GM23338 (cell line): ENCODE results near the gene WNT2. TPM values are rescaled to one million over a fixed set of nuclear protein-coding genes. Genes with fewer than 3 reads are reported as not detected.

Experiments
- ATAC-seq: fragments of 200-7000 bp; cut with Tn5 transposase; 3 replicates; pipeline ENCODE4 v1.9.1; 2020
- DNase-seq: peaks from one replicate; pipeline ENCODE4 v3.0.0-alpha.2; 2015; ENCODE audit warnings: low spot score
- H2AFZ ChIP-seq: fragments of 200-600 bp; sonication (generic); 2 replicates; pipeline ENCODE4 v1.8.0; 2016; ENCODE audit warnings: antibody characterized with exemption, mild to moderate bottlenecking, moderate library complexity
- H3F3A ChIP-seq: fragments of 200-600 bp; sonication (generic); replicated peaks from 2 replicates; pipeline ENCODE4 v1.8.0; 2017; ENCODE audit warnings: antibody characterized with exemption, mixed run types, low read depth
- H3K27ac ChIP-seq: fragments of 200-600 bp; sonication (generic); 2 replicates; pipeline ENCODE4 v1.6.1; 2016; ENCODE audit warnings: low read depth
- H3K27me3 ChIP-seq: fragments of 200-600 bp; sonication (generic); 2 replicates; pipeline ENCODE4 v1.8.0; 2016; ENCODE audit warnings: mild to moderate bottlenecking, mixed run types, moderate library complexity; ENCODE audit not compliant: insufficient read depth
- H3K36me3 ChIP-seq: fragments of 200-600 bp; sonication (generic); 2 replicates; pipeline ENCODE4 v1.8.0; 2016; ENCODE audit warnings: mild to moderate bottlenecking; ENCODE audit not compliant: insufficient read depth
- H3K4me1 ChIP-seq: fragments of 200-600 bp; sonication (generic); 2 replicates; pipeline ENCODE4 v1.8.0; 2016; ENCODE audit warnings: mild to moderate bottlenecking, moderate library complexity; ENCODE audit not compliant: insufficient read depth
- H3K4me2 ChIP-seq: fragments of 200-600 bp; sonication (generic); 2 replicates; pipeline ENCODE4 v1.7.1; 2017; ENCODE audit warnings: mixed run types
- H3K4me3 ChIP-seq: fragments of 200-600 bp; sonication (generic); 2 replicates; pipeline ENCODE4 v1.6.1; 2016; ENCODE audit warnings: mixed run types
- H3K79me2 ChIP-seq: fragments of 200-600 bp; sonication (generic); replicated peaks from 2 replicates; pipeline ENCODE4 v1.8.0; 2017; ENCODE audit warnings: mild to moderate bottlenecking; ENCODE audit not compliant: insufficient read depth
- H3K9me2 ChIP-seq: fragments of 200-600 bp; sonication (generic); 2 replicates; pipeline ENCODE4 v1.8.0; 2017; ENCODE audit not compliant: insufficient read depth
- H4K20me1 ChIP-seq: fragments of 200-600 bp; sonication (generic); replicated peaks from 2 replicates; pipeline ENCODE4 v1.8.0; 2017; ENCODE audit warnings: mild to moderate bottlenecking; ENCODE audit not compliant: insufficient read depth
- H3K27ac Mint-ChIP-seq: 2 replicates; pipeline ENCODE4 v1.8.0; 2020; ENCODE audit warnings: inconsistent platforms, mild to moderate bottlenecking, moderate library complexity, mixed read lengths
- H3K27me3 Mint-ChIP-seq: 3 replicates; pipeline ENCODE4 v1.8.0; 2022; ENCODE audit warnings: low read depth, mild to moderate bottlenecking, moderate library complexity, mixed read lengths, inconsistent platforms; ENCODE audit not compliant: insufficient read depth, poor library complexity
- H3K36me3 Mint-ChIP-seq: 3 replicates; pipeline ENCODE4 v1.8.0; 2021; ENCODE audit warnings: low read depth, mild to moderate bottlenecking, inconsistent platforms, moderate library complexity, mixed read lengths
- H3K4me1 Mint-ChIP-seq: 3 replicates; pipeline ENCODE4 v1.8.0; 2020; ENCODE audit warnings: mild to moderate bottlenecking, inconsistent platforms, mixed read lengths
- H3K4me3 Mint-ChIP-seq: 3 replicates; pipeline ENCODE4 v1.8.0; 2021; ENCODE audit warnings: moderate library complexity, mild to moderate bottlenecking, inconsistent platforms, mixed read lengths
- H3K9me3 Mint-ChIP-seq: 3 replicates; pipeline ENCODE4 v1.8.0; 2020; ENCODE audit warnings: moderate library complexity, mild to moderate bottlenecking, inconsistent platforms, mixed read lengths
- CREB1 ChIP-seq: fragments of 250-450 bp; sonication (Bioruptor Pico); IDR thresholded peaks from 2 replicates; pipeline ENCODE4 v1.5.0; 2020; ENCODE audit warnings: low read depth, mild to moderate bottlenecking, moderate library complexity
- CTCF ChIP-seq, 2 experiments: fragments of 200-600 bp in 1 of 2; sonication (generic) in 1 of 2; conservative IDR thresholded peaks; 2 replicates each; pipeline versions ENCODE4 v1.5.1 to v1.6.1; 2016 to 2017; ENCODE audit warnings: antibody characterized with exemption in 2 of 2, low read depth in 2 of 2, mild to moderate bottlenecking in 2 of 2, moderate library complexity in 1 of 2
- EZH2 ChIP-seq: fragments of 200-600 bp; sonication (generic); IDR thresholded peaks from one replicate; pipeline ENCODE4 v1.8.0; 2017; ENCODE audit warnings: antibody characterized with exemption, mild to moderate bottlenecking, low read depth; ENCODE audit not compliant: unreplicated experiment
- EZH2phosphoT487 ChIP-seq: fragments of 200-600 bp; sonication (generic); IDR thresholded peaks from one replicate; pipeline ENCODE4 v1.8.1; 2018; ENCODE audit warnings: antibody characterized with exemption; ENCODE audit not compliant: unreplicated experiment
- JUNB ChIP-seq: IDR thresholded peaks from one replicate; pipeline ENCODE4 v1.6.1; 2016; ENCODE audit warnings: antibody characterized with exemption; ENCODE audit not compliant: unreplicated experiment
- NANOG ChIP-seq: IDR thresholded peaks from 2 replicates; pipeline ENCODE4 v1.6.1; 2016; ENCODE audit warnings: antibody characterized with exemption, borderline replicate concordance
- POLR2AphosphoS5 ChIP-seq: IDR thresholded peaks from 2 replicates; pipeline ENCODE4 v1.6.1; 2016; ENCODE audit warnings: antibody characterized with exemption, low read depth
- REST ChIP-seq: IDR thresholded peaks from one replicate; pipeline ENCODE4 v1.6.1; 2018; ENCODE audit warnings: antibody characterized with exemption; ENCODE audit not compliant: unreplicated experiment
- STAT1 ChIP-seq: IDR thresholded peaks from one replicate; pipeline ENCODE4 v1.6.1; 2016; ENCODE audit warnings: antibody characterized with exemption; ENCODE audit not compliant: unreplicated experiment
- ZNF331 ChIP-seq: fragments of 250-450 bp; sonication (Bioruptor Pico); IDR thresholded peaks from 2 replicates; pipeline ENCODE4 v1.5.0; 2020; ENCODE audit warnings: low read depth, mild to moderate bottlenecking, moderate library complexity
- ZNF462 ChIP-seq: fragments of 250-450 bp; sonication (Bioruptor Pico); IDR thresholded peaks from 2 replicates; pipeline ENCODE4 v1.5.0; 2020; ENCODE audit warnings: mild to moderate bottlenecking, moderate library complexity
- polyA plus RNA-seq: library from polyadenylated mRNA; unstranded; fragments of >200 nt; fragmentation: Nextera tagmentation; extraction: Ambion mirVana; gene quantifications from 2 replicates; pipeline ENCODE4 v1.2.1, GENCODE V29; 2016
- total RNA-seq: library from RNA; depleted of rRNA; stranded (reverse); fragments of >200 nt; shearing (Covaris generic); gene quantifications from 2 replicates; pipeline ENCODE4 v1.2.3, GENCODE V29; 2014

The WNT2 gene
- total and polyA plus RNA-seq, 2 experiments from 2014 or later, result not detected

DNA sequence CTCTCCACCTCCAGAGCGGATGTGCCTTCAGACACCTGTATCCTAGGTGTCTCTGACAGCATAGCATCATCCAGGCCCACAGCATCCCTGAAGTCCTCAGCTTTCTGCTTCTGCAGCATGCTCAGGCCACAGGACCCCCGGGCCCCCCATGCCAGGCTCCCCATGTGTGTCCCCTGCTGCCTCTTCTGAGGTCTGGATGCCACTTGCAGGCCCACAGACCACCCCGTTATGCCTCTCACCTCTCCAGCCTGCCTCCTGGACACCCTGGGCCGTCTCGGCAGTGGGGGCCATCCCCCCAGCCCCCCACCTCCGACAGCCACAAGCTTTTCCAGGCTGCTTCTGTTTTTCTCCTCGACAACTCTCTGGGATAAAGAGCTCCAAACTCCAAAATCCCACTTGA is 84.4 kb downstream of the WNT2 start:
- TF ChIP-seq ZNF331 (no peak), REST (no peak), STAT1 (no peak), NANOG (no peak)

DNA sequence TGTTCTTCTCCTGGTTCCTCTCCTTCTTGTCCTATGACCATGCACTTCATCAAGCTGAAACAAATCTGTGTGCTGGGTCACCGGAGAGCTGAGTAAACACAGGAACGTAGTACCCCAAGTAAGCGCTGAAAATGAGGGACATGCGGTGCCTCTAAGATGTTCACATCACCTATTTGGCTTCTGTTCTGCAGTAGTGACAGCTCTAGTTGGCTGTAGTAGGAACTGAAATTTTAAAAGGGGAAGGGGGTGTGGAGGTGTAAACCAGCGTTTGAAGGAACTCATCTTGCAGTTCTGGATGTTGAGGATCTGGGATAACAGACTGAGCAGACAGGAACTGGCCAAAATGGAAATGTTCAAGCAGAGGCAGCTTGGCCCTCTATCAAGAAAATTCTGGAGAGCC is 85.2 kb downstream of the WNT2 start:
- no peak overlapping the region for H3K27ac ChIP-seq
- no peaks in the 10 kb centered on the region for H3K79me2 ChIP-seq
- ATAC-seq (no peak), DNase-seq (no peak)
- H3K27me3 Mint-ChIP-seq, result no peaks in the 10 kb centered on the region
- H3K36me3 ChIP-seq, result no peaks in the 10 kb centered on the region
- no peak overlapping the region for H3K4me3 Mint-ChIP-seq
- no peak overlapping the region for H2AFZ ChIP-seq
- peaks cover 9% of the 10 kb centered on the region for H3K9me2 ChIP-seq
- TF ChIP-seq CREB1 (CRISPR knock-in tag), result no peak
- no peak for TF ChIP-seq EZH2phosphoT487
- no peak for TF ChIP-seq JUNB
- TF ChIP-seq CTCF (conservative IDR thresholded peaks at IDR 0.05; ENCODE audit: low read depth in 2 of 2), result no peak
- no peak for TF ChIP-seq NANOG
- no peak for TF ChIP-seq STAT1
- no peak for TF ChIP-seq EZH2
- no peak for TF ChIP-seq POLR2AphosphoS5
- no peak for TF ChIP-seq ZNF462 (CRISPR knock-in tag)
- TF ChIP-seq ZNF331, result no peak
- H3K36me3 Mint-ChIP-seq, result no peaks in the 10 kb centered on the region
- H3K9me3 Mint-ChIP-seq, result 0 out of 3 replicates have a peak, but pooled peaks cover 2% of the 10 kb centered on the region
- no peak overlapping the region for H3K4me3 ChIP-seq
- H3K27ac Mint-ChIP-seq, result no peak overlapping the region
- no peaks in the 10 kb centered on the region for H3F3A ChIP-seq
- H3K27me3 ChIP-seq, result no peaks in the 10 kb centered on the region
- H3K4me1 Mint-ChIP-seq, result no peaks in the 10 kb centered on the region
- H3K4me2 ChIP-seq, result no peak overlapping the region
- no peaks in the 10 kb centered on the region for H3K4me1 ChIP-seq
- no peaks in the 10 kb centered on the region for H4K20me1 ChIP-seq

More for the DNA sequence above, 84.4 kb downstream of the WNT2 start:
- no peak overlapping the region for H3K4me2 ChIP-seq
- no peaks in the 10 kb centered on the region for H3F3A ChIP-seq
- H3K79me2 ChIP-seq, result no peaks in the 10 kb centered on the region
- H3K4me3 ChIP-seq, result no peak overlapping the region
- H3K27ac ChIP-seq, result no peak overlapping the region
- no peak overlapping the region for H3K27ac Mint-ChIP-seq
- no peaks in the 10 kb centered on the region for H3K36me3 Mint-ChIP-seq
- ATAC-seq (no peak), DNase-seq (no peak)
- H3K4me1 ChIP-seq, result no peaks in the 10 kb centered on the region
- no peaks in the 10 kb centered on the region for H3K27me3 ChIP-seq
- H3K9me3 Mint-ChIP-seq, result 0 out of 3 replicates have a peak, but pooled peaks cover 2% of the 10 kb centered on the region
- no peaks in the 10 kb centered on the region for H4K20me1 ChIP-seq
- H3K4me1 Mint-ChIP-seq, result no peaks in the 10 kb centered on the region
- H3K36me3 ChIP-seq, result no peaks in the 10 kb centered on the region
- peaks cover 9% of the 10 kb centered on the region for H3K9me2 ChIP-seq
- H2AFZ ChIP-seq, result no peak overlapping the region
- no peaks in the 10 kb centered on the region for H3K27me3 Mint-ChIP-seq
- no peak overlapping the region for H3K4me3 Mint-ChIP-seq
